Measurements from ENCODE around the gene ITGA2B.
"Not testable (repeated sequence)": the region's sequence is repeated elsewhere in the genome, so short reads cannot be mapped to it uniquely, and the experiment has no call there.

The ITGA2B gene

DNA sequence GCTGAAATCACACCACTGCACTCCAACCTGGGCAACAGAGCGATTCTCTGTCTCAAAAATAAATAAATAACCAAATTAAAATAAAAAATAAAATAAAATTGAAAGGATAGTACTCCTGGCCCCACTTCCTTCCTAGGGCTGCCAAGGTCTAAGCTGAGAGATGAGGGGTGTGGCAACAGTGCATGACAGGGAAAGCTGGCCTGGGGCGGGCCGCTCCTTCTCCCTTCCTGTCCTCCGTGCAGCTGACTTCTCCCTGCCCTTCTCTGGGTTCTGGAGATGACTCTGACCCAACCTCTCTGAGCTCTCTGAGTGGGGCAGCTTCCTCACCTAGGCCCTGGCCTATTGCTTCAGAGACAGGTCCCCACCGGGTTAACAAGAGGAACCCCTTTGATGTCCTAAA is 56.1 kb downstream of the ITGA2B start:
- H3K36me3 ChIP-seq (ENCODE audit: control insufficient read depth, low read depth, low read length) = no peaks in the 10 kb centered on the region
- no peaks in the 10 kb centered on the region for H3K4me1 ChIP-seq (ENCODE audit: control insufficient read depth, low read depth, low read length)
- no peak overlapping the region for H3K9ac ChIP-seq (ENCODE audit: low read length)
- H3K4me3 ChIP-seq (ENCODE audit: low read length) = no peak overlapping the region
- no peaks in the 10 kb centered on the region for H3K27me3 ChIP-seq (ENCODE audit: control insufficient read depth, insufficient read depth, low read length)
- no peak overlapping the region for H3K27ac ChIP-seq (ENCODE audit: low read length)
- no peaks in the 10 kb centered on the region for H3K9me3 ChIP-seq (ENCODE audit: control insufficient read depth, low read depth, low read length)

DNA sequence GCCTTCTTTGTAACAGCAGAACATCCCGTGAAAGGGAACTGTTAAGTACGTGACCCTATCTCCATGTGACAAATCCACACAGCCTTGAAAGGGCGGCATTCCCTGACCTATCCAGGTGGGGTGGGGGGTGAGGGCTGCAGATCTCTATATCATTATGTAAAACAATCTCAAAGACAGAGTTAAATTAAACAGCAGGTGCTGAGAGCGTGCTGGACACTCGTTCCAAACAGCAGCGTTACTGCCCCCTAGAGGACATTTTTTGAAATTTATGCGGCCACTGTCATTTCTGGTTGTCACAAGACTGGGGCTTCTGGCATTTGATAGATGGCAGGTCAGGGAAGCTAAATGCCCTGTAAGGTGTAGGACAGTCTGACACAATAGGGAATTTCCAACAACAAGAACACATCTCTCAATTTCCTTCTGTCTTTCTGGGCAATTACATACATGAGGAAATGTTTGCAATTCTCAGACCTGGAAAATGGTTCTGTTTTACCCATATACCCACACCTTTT is 58.1 kb downstream of the ITGA2B start:
- Histone ChIP-seq H3K9ac (ENCODE audit: low read length) (no peak overlapping the region), H3K4me1 (ENCODE audit: control insufficient read depth, low read depth, low read length) (no peaks in the 10 kb centered on the region), H3K27ac (ENCODE audit: low read length) (no peak overlapping the region), H3K27me3 (ENCODE audit: control insufficient read depth, insufficient read depth, low read length) (peaks cover 1% of the 10 kb centered on the region), H3K36me3 (ENCODE audit: control insufficient read depth, low read depth, low read length) (no peaks in the 10 kb centered on the region), H3K4me3 (ENCODE audit: low read length) (no peak overlapping the region), H3K9me3 (ENCODE audit: control insufficient read depth, low read depth, low read length) (no peaks in the 10 kb centered on the region)

DNA sequence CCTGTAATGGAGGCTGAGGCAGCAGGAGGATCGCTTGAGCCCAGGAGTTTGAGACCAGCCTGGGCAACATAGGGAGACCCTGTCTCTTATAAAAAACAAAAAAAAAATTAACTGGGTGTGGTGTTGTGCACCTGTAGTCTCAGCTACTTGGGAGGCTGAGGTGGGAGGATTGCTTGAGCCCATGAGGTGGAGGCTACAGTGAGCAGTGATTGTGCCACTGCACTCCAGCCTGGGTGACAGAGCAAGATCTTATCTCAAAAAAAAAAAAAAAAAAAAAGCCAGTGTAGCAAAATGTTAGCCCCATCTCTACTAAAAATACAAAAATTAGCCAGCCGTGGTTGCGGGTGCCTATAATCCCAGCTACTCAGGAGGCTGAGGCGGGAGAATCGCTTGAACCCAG is 59.2 kb downstream of the ITGA2B start:
- not testable (repeated sequence) for H3K4me3 ChIP-seq (ENCODE audit: low read length); H3K27ac ChIP-seq (ENCODE audit: low read length); H3K4me1 ChIP-seq (ENCODE audit: control insufficient read depth, low read depth, low read length); H3K9me3 ChIP-seq (ENCODE audit: control insufficient read depth, low read depth, low read length); H3K9ac ChIP-seq (ENCODE audit: low read length); H3K36me3 ChIP-seq (ENCODE audit: control insufficient read depth, low read depth, low read length)
- H3K27me3 ChIP-seq (ENCODE audit: control insufficient read depth, insufficient read depth, low read length) = peaks cover 11% of the 10 kb centered on the region

DNA sequence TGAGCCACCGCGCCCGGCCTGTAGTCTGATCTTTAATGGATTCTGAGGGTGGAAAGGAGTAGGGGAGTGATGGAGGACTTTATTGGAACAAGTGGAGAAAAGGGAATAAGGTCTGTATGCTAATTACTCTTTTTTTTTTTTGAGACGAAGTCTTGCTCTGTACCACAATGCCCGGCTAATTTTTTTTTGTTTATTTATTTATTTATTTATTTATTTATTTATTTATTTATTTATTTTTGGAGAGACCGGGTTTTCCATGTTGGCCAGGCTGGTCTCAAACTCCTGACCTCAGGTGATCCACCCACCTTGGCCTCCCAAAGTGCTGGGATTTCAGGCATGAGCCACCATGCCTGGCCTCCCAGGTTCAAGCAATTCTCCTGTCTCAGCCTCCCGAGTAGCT is 59.9 kb downstream of the ITGA2B start:
- H3K9ac ChIP-seq (ENCODE audit: low read length); H3K9me3 ChIP-seq (ENCODE audit: control insufficient read depth, low read depth, low read length); H3K27ac ChIP-seq (ENCODE audit: low read length); H3K36me3 ChIP-seq (ENCODE audit: control insufficient read depth, low read depth, low read length); H3K4me1 ChIP-seq (ENCODE audit: control insufficient read depth, low read depth, low read length); H3K4me3 ChIP-seq (ENCODE audit: low read length): not testable (repeated sequence)
- H3K27me3 ChIP-seq (ENCODE audit: control insufficient read depth, insufficient read depth, low read length) = peaks cover 16% of the 10 kb centered on the region

DNA sequence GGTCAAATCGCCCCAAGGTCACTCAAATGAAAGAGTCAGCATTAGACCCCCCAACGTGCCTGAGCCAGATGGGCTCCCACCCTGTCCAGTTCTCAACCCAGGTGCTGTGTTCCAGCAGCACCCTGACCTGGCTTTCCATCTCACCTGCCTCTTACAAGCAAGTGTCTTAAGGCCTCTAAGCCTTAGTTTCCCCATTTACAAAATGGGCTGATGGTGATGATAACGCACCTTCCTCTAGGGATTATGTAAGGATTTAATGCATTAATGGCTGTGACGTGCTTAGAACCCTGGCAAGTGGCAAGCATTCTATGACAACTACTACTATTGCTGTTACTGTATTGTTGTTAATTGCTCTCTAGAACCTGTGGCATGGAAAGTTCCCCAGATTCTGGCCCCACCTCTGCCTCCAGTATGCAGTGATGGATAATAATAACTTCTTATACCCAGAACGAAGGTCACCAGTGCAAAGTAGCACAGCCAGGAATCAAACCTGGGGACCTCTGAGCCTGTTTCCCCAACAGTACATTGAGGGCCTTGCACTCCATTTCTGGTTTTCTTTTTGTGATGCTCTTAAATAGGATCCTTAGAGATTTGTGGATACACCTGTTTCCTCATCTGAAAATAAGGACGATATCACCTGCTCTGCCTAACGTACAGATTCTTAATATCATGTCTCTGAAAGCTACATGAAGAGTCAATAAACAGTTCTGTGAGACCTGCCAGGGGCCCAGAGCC is 61.6 kb downstream of the ITGA2B start:
- Histone ChIP-seq H3K9ac (ENCODE audit: low read length) (no peak overlapping the region), H3K4me1 (ENCODE audit: control insufficient read depth, low read depth, low read length) (no peaks in the 10 kb centered on the region), H3K4me3 (ENCODE audit: low read length) (no peak overlapping the region), H3K27ac (ENCODE audit: low read length) (no peak overlapping the region), H3K9me3 (ENCODE audit: control insufficient read depth, low read depth, low read length) (no peaks in the 10 kb centered on the region), H3K27me3 (ENCODE audit: control insufficient read depth, insufficient read depth, low read length) (peaks cover 16% of the 10 kb centered on the region), H3K36me3 (ENCODE audit: control insufficient read depth, low read depth, low read length) (no peaks in the 10 kb centered on the region)

DNA sequence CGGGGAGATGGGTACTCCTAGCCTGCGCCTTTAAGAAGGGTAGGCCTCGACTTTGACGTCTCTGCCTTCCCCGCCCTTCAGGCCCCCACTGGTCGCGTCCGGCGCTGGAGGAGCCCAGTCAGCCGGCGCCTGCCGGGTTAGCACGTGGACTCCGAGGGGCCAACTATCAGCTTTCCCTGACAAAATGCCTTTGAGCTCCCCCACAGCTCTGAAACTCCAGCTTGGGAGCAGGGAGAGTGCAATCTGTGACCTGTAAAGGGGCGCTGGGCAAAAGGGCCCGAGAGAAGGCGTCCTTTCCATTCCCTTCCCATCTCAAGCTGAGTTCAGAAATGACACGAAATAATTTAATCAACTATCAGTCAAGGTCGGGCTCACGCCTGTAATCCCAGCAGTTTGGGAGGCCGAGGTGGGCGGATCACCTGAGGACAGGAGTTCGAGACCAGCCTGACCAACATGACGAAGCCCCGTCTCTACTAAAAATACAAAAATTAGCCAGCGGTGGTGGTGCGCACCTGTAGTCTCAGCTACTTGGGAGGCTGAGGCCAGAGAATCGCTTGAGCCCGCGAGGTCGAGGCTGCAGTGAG is 62.5 kb downstream of the ITGA2B start:
- peaks cover 5% of the 10 kb centered on the region for H3K36me3 ChIP-seq (ENCODE audit: control insufficient read depth, low read depth, low read length)
- no peak overlapping the region for H3K9ac ChIP-seq (ENCODE audit: low read length)
- no peaks in the 10 kb centered on the region for H3K9me3 ChIP-seq (ENCODE audit: control insufficient read depth, low read depth, low read length)
- no peak overlapping the region for H3K27ac ChIP-seq (ENCODE audit: low read length)
- peaks cover 16% of the 10 kb centered on the region for H3K27me3 ChIP-seq (ENCODE audit: control insufficient read depth, insufficient read depth, low read length)
- H3K4me3 ChIP-seq (ENCODE audit: low read length) = no peak overlapping the region
- no peaks in the 10 kb centered on the region for H3K4me1 ChIP-seq (ENCODE audit: control insufficient read depth, low read depth, low read length)

DNA sequence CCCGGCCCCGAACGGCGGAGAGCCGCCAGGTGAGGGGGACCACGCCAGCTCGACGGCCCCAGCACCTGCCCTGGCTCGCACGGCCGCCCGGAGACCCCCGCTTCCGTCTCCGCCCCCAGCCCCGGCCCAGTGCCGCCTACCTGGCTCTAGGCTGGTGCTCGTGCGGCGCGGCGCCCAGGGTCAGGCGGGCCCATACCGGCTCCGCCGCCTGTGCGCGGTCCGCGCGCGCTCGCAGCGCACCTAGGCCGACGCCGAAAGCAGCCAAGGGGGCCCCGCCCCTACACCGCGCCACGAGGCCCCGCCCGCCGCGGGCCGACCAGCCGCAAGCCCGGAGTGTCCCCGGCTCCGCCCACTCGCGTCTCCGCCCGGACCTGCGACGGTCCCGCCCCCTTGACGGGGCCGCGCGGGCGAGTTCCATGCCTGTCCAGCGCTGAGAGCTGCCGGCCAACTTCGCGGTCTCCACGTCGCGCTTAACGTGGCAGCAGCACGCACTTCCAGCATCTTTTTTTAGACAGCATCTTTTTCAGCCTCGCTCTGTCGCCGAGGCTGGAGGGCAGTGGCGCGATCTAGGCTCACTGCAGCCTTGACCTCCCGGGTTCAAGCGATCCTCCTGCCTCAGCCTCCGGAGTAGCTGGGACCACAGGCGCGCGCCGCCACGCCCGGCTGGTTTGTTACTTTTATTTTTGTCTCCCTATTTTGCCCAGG is 64.7 kb downstream of the ITGA2B start, which contains the start of gene SLC25A39:
Gene SLC25A39 (minus strand): TSS at position 253 of the 705 bp plus-strand sequence. CDS start 1,261 bp downstream, outside the sequence.
- H3K27ac ChIP-seq (ENCODE audit: low read length) = no peak within 1 kb of the TSS
- H3K36me3 ChIP-seq (ENCODE audit: control insufficient read depth, low read depth, low read length) = peaks cover 24% of the 10 kb centered on the region
- peak within 1 kb of the TSS; percentile 58 for H3K9ac ChIP-seq (ENCODE audit: low read length)
- H3K4me3 ChIP-seq (ENCODE audit: low read length) = peak within 1 kb of the TSS; percentile 82
- no peaks in the 10 kb centered on the region for H3K4me1 ChIP-seq (ENCODE audit: control insufficient read depth, low read depth, low read length)
- no peaks in the 10 kb centered on the region for H3K9me3 ChIP-seq (ENCODE audit: control insufficient read depth, low read depth, low read length)
- H3K27me3 ChIP-seq (ENCODE audit: control insufficient read depth, insufficient read depth, low read length) = peaks cover 16% of the 10 kb centered on the region

DNA sequence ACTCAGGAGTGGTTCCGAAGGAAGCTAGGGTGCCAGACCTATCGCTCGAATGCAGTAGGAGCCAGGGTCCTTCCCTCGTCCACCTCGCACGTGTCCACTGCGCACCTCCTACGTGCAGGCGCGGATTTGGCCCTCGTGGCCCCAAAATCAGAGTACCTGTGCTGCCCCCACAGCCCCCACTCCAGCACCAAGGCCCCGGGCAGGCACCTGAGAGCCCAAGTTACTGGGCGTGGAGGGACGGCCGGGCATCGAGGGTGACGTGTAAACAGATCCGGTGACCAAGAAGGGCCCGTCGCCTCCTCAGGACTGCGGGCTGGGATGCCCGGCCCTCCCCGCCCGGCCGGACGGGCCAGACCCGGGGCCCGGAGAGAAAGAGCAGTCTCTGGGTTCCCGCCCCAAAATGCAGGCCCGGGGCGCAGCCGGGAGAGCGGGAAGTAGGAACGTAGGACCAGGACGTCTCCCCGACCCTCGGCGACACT is 65.3 kb downstream of the ITGA2B start:
- Histone ChIP-seq H3K36me3 (ENCODE audit: control insufficient read depth, low read depth, low read length) (peaks cover 30% of the 10 kb centered on the region), H3K27ac (ENCODE audit: low read length) (no peak overlapping the region), H3K9ac (ENCODE audit: low read length) (peak overlapping the region; percentile 58), H3K4me1 (ENCODE audit: control insufficient read depth, low read depth, low read length) (no peaks in the 10 kb centered on the region), H3K27me3 (ENCODE audit: control insufficient read depth, insufficient read depth, low read length) (peaks cover 16% of the 10 kb centered on the region), H3K9me3 (ENCODE audit: control insufficient read depth, low read depth, low read length) (no peaks in the 10 kb centered on the region), H3K4me3 (ENCODE audit: low read length) (peak overlapping the region; percentile 82)

DNA sequence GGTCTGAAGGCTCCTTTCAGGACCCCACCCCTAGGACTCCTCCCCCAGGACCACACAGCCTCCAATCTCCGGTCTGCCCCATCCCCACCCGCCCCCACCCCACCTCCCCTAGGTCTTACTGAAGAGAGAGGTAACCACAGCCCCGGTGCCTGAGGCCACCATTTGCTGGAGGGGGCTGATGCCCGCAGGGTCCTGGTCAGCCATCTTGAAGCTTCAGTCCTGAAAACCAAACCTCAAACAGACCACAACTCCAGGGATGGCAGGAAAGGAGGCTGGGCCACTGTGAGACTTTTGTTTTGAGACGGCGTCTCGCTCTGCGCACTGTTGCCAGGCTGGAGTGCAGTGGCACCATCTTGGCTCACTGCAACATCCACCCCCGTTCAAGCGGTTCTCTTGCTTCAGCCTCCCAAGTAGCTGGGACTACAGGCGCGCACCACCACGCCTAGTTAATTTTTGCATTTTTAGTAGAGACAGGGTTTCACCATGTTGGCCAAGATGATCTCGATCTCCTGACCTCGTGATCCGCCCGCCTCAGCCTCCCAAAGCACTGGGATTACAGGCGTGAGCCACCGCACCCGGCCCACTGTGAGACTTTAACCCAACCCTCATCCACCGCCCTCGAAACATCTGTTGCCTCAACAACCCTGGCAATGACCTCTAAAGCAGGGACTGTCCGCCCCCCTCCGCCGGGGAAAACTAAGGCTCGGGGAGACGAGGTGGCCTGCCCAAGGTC is 65.9 kb downstream of the ITGA2B start:
- peaks cover 31% of the 10 kb centered on the region for H3K36me3 ChIP-seq (ENCODE audit: control insufficient read depth, low read depth, low read length)
- peak overlapping the region; percentile 58 for H3K9ac ChIP-seq (ENCODE audit: low read length)
- H3K4me3 ChIP-seq (ENCODE audit: low read length) = peak overlapping the region; percentile 82
- no peak overlapping the region for H3K27ac ChIP-seq (ENCODE audit: low read length)
- no peaks in the 10 kb centered on the region for H3K9me3 ChIP-seq (ENCODE audit: control insufficient read depth, low read depth, low read length)
- peaks cover 16% of the 10 kb centered on the region for H3K27me3 ChIP-seq (ENCODE audit: control insufficient read depth, insufficient read depth, low read length)
- no peaks in the 10 kb centered on the region for H3K4me1 ChIP-seq (ENCODE audit: control insufficient read depth, low read depth, low read length)

DNA sequence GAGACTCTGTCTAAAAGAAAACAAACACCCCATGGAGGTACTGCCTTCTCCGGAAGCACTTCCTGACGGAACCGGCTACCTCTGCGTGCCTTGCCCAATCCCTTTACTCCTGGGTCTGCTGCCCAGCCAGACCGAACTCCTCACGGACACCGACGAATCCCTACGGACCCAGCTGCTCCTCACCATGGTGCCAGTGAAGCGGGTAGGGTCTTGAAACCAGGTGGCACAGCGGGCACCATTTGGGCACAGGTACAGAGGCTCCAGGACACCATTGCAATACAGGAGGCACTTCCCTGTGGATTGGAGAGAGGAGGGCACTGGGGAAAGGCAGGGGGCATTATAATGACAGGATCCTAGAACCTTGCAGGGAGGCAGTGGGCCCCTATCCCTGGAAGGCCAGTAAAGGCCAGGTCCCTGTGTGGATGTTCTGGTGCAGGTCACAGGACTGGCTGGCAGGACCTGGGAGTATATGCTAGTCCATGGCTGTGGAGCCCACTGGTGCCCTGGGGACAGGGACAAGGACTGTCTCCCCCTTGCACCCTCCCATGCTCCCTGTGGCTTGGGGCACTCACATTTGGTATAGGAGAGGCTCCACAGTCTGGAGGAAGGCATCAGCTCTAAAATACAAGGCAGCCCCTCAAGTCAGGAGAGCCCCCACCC is 67.1 kb downstream of the ITGA2B start:
- H3K27ac ChIP-seq (ENCODE audit: low read length) = no peak overlapping the region

More for the DNA sequence above, 67.1 kb downstream of the ITGA2B start:
- H3K4me1 ChIP-seq (ENCODE audit: control insufficient read depth, low read depth, low read length) = no peaks in the 10 kb centered on the region
- H3K9me3 ChIP-seq (ENCODE audit: control insufficient read depth, low read depth, low read length) = no peaks in the 10 kb centered on the region
- no peak overlapping the region for H3K9ac ChIP-seq (ENCODE audit: low read length)
- peaks cover 16% of the 10 kb centered on the region for H3K27me3 ChIP-seq (ENCODE audit: control insufficient read depth, insufficient read depth, low read length)
- H3K36me3 ChIP-seq (ENCODE audit: control insufficient read depth, low read depth, low read length) = peaks cover 31% of the 10 kb centered on the region
- H3K4me3 ChIP-seq (ENCODE audit: low read length) = no peak overlapping the region

All from iPS-18a (cell line).